HG02970 (cell line): ENCODE measurements around the gene UBE2E1.
"Not testable (repeated sequence)": the region's sequence is repeated elsewhere in the genome, so short reads cannot be mapped to it uniquely, and the experiment has no call there.

Experiments used
- ATAC-seq: cut with Tn5 transposase; IDR thresholded peaks from one replicate; pipeline ENCODE4 v1.9.1; 2021; ENCODE audit warnings: mild to moderate bottlenecking, moderate library complexity, moderate number of reproducible peaks; ENCODE audit not compliant: unreplicated experiment, low FRiP score

Gene UBE2E1

DNA sequence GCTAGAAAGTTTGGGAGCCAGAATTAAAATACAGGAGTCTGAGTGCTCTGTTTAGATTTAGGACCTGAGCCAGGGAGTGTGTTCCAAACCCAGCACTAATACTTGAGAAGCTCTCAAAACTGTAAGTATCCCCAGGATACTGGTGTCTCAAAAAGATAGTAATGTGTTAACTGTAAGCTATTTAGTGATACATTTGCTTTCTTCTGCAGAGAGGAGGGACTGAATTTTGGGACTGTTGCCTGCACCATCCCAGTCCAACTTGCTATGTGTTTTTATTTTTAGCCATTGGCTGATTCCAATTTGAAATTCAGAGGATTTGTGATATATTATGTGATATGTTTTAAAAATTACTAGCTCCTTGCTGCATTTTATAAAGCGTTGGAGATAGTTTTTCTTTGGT is 31.5 kb downstream of the UBE2E1 start:
- no peak for ATAC-seq

DNA sequence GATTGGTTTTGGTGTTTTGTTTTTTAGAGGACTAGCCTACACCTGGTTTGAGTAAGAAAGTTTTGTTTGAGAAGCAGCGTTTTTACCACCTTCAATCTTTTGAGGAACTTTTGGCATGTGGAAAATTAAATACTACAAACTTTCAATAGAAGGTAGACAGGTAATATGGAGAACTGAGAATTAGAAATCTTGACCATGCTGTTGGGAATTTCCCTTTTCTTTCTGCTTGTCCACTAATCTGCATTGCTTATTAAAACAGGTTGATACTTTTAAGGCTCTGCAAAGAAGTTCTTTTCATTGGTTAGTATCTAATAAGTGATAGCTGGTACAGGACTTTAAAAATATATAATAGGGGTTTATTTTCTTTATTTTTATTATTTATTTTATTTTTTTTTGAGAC is 31.9 kb downstream of the UBE2E1 start:
- no peak for ATAC-seq

DNA sequence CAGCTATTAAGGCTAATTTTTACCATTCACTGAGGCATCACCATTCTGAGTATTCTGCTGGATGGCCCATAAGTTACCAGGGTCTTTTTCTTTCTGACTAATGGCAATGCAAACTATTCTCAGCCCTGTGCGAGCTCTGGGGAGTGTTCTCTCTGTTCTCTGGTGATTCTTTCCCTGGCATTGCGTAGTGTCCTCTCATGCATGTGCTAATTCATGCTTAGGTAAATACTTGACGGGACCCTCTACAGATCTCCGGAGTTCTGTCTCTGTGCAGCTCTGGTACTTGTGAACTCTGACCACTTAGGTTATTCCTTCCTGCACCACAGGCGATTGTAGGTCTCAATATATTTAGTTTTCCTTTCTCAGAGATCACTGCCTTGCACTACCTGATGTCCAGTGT is 34.8 kb downstream of the UBE2E1 start:
- no peak for ATAC-seq

DNA sequence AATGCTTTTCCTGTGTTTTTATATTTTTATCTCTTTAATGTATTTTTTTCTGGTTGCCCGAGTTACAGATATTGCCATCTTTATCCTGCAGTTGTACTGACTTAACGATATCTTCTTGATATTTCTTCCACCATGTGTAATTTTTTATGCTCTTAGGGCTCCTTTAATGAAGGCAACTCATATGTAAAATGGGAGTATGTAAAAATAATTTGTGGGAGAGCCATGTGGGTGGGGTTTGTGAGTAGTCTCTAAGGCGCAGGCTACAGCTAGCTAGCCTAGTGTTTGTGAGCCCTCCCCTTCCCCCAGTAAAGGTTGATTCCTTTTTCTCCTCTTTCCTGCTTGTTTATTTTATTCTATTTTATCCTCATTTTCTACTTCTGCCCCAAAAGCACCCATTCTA is 38.1 kb downstream of the UBE2E1 start:
- ATAC-seq: no peak

DNA sequence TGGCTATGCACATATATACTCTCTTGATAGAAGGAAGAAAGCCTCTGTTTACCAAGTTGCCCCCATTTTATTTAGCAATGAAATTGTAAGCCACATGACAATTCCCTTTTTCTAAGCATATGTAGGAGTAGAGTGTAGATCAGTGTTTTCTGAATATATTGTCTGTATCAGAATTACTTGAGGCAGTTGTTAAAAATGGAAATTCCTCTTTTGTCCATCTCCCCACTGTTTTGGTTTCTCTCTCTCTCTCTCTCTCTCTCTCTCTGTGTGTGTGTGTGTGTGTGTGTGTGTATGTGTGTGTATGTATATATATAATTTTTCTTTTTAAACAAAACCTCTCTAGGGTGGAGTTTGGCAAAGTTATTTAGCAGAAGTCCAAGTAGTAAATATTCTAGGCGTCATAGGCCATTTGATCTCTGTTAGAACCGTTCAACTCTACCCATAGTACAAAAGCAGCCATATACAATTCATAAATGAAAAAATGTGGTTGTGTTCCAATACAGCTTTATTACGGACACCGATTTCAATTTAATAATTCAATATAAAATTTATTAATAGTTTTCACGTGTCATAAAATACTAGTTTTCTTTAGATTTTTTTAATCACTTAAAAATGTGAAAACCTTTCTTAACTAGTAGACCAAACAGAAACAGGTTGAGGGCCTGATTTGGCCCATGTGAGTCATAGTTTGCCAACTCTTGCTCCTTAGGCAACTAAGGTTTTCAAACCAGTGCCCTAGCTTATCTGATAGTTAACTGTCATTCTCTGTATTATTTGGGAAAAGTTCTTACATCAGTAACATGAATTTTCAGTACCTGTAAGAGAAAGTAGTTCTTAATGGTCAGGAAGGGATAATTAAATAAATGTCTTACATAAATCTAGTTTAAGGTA is 39.8 kb downstream of the UBE2E1 start:
- ATAC-seq: no peak

DNA sequence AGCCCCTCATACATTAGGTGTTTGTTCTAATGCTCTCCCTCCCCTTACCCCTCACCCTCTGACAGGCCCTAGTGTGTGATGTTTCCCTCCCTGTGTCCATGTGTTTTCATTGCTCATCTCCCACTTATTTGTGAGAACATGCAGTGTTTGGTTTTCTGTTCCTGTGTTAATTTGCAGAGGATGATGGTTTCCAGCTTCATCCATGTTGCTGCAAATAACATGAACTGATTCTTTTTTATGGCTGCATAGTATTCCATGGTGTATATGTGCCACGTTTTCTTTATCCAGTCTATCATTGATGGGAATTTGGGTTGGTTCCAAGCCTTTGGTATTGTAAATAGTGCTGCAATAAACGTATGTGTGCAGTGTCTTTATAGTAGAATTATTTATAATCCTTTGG is 43.7 kb downstream of the UBE2E1 start:
- ATAC-seq: not testable (repeated sequence)

DNA sequence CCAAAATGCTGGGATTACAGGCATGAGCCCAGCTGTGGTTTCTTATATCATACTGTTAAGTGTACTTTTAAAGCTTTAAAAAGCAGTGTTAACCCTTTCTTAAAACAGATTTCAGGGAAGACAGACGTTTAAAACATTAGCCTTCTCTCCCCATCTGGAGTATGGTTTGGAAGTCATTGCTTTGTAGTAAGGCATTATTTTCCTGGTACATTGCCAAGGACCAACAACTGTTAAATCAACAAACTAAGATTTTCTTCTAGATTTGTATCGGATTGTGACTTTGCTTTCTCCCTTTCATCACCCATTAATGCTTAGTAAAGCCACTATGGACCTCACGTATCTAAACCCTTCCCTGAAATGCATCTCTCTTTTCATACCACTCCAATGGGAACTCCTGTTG is 50.5 kb downstream of the UBE2E1 start:
- ATAC-seq: no peak

DNA sequence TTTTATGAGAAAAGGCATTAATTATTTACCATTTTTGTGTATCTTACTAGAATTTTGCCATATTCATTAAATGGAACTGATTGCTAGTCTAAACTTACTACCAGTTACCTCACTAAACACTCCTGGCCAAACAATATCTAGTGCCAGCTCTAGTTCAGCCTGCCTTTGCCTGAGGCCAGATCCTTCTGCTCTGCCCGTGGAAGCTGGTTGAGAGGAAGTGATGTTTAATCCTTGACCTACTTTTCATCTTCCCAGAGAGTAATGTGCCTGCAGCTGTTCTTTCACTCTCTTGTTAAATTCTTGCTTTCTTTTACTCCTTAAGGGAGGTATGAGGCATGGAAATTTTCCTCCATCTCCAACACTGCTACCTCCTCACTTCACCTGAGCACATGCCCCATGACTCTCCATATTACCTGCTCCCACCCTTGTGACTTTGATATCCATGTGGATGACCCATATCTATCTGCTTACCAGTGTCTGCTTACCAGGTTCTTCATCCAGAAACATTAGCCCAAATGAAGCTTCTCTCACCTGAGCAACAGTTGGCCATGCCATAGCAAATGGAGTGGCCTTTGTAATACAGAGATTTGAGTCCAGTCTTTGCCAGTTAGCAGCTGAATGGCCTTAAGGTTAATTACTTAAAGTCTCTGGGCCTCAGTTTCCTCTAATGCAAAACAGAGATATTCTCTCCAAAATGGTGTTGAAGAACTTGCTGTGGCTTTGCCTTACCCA is 53.4 kb downstream of the UBE2E1 start:
- no peak for ATAC-seq

DNA sequence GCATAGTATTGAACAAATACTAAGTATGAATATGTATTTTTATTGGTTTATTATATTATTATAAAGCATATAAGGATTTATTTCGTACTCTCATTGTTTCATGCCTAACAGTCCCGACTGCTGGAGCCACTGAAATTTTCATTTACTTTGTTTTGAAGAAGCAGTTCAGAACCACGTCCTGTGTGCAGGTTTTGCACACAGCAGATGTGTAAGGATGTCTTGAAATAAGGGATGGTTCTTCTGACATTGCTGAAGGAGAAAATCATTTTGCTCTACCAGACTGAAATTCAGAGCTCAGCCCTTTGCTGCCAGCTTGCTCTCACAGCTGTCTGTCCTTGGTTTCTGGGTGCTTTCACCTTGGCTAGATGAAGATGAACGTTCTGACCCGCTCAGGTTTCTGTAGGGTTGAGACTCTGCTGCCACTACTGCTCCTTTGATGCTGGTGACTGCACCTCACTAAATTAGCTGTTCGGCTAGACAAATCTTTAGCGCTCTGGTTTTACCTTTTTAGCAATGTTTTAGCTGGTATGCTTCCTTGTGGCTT is 54.2 kb downstream of the UBE2E1 start:
- no peak for ATAC-seq

DNA sequence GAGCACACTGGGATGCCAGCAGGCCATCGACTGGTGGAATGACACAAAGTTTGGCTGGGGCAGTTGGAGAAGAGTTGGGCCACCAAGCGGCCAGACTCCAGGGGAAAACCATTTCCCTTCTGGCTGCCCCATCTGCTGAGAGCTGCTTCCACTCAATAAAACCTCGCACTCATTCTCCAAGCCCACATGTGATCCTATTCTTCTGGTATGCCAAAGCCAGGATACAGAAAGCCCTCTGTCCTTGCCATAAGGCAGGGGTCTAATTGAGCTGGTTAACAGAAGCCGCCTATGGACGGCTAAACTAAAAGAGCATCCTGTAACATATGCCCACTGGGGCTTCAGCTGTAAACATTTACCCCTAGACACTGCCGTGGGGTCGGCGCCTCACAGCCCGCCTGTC is 55.9 kb downstream of the UBE2E1 start:
- ATAC-seq: no peak

DNA sequence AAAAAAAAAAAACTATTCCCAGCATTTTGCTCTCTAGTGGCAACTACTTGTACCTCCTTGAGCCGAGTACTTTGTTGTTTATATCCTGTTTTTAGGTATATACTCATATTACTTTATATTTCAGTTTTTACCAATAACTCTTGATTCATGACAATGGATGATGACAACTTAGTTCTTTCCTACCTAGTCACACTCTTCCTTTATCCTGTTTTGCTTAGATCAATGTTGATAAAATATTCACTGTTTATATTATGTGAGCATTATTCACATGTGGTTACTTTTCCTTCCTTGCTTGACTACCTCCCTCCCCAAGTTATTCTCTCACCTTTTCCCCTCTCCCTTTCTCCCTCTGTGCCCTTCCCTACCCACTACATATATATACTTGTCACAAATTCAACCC is 57.3 kb downstream of the UBE2E1 start:
- no peak for ATAC-seq

DNA sequence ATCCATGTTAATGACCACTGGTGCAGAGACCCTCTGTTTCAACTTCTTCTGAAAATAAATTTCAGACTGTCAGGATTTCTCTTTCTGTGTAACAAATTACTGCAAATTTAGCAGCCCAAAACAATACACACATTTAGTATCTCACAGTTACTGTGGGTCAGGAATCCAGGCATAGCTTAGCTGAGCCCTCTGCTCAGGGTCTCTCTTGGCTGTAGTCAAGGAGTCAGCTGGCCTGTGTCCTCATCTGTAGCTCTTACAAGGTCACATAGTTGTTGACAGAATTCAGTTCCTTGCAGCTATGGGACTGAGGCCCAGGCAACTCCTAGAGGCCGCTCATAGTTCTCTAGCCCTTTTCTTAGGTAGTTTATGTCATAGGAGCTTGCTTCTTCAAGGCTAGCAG is 59.2 kb downstream of the UBE2E1 start:
- ATAC-seq: no peak

DNA sequence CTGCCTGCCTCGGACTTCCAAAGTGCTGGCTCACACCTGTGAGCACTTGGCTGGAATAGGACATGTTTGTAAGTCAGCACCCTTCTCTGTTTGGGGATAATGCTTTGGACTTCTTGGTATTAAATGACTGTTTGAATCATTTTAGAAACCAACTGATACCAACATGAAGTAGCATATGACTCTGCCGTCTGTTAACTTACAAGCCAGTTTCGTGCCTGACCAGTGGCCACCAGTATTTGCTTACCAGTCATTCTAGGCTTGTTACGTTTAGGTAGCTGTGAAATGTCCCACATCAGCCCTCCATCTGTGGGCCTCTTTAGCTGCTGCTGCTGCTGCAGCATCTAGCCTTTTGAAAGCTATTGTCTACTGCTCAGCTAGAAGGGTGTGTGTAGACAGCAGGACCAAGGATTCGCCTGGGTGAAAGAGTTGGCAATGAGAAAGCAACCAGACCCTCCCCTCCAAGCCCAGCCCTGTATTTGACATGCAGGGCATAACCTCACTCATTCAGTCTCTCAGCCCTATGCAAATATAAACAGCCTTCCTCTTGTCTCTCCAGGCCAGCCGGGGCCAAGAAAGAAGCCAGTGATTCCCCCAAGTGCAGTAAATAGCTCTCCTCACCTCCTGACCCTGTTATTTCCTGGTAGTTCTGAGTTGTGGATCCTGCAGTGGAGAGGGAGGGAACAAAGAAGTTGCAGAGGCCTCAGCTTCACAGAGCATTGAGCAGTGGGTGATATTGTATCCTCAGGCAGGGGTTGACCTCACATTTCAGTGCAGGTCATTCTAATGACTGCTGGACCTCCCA is 60.0 kb downstream of the UBE2E1 start:
- peak; percentile 84 for ATAC-seq

DNA sequence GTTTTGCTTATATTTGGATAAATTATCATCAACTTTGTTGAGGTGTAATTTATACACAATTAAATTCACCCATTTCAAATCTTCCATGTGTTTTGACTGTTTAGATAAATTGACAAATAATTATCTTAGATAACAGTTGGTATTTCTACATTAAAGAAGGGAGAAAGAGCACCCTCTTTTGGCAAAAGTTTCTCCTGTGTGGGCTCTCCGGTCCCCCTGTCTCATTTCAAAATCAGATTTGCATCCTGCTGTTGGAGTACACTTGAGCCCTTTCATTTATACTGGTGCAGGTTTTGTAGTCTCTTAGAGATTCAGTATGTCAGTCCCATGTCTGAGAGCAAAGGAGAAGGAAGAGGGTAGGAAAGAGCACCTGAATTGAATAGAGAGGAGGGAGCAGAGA is 61.6 kb downstream of the UBE2E1 start:
- no peak for ATAC-seq

DNA sequence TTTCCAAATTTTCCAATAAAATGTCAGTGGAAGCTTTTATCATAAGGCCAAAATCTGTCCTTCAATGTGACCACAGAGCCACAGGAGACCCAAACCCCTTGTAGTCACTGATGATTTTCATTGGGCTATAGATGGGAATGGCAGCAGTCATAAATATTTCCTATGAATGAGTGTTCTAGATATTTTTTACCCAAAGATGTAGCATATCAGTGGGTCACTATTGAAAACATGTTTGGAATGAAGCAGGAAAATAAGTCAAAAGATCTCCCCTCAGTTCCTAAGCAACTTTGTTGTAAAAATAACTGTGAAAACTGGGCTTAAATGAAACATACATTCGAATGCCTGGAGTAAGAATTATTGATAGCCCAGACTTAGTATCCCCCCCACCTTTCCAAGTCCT is 62.1 kb downstream of the UBE2E1 start:
- ATAC-seq: no peak

DNA sequence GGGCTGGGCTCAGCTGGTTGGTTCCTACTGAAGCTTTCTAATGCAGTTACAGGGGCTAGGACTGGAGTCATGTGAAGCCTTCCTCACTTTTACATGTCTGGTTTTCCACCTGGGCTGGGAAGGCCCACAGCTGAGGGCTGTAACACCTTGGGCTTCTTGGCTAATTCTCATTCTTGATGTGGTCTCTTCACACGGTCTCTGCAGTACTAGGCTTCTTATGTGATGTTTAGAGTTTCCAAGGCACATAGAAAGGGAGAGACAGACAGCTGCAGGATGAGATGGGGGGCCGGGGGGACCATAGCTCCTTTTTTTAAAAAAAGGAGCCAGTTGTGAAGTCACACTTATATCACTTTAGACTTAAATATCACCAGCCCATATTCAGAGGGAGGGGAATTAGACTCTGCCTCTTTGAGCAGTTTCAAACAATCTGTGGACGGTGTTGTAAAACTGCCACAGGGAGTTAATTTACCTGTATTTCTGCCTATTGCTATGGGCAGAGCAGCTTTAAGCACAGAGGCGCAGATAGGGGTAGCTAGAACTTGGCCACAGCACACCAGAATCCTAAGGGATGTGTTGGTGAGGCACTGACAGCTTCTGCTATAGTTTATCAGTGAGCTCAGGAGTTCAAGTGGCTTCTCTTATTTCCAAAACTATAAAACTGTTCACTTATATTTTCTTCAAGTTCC is 64.4 kb downstream of the UBE2E1 start:
- no peak for ATAC-seq

DNA sequence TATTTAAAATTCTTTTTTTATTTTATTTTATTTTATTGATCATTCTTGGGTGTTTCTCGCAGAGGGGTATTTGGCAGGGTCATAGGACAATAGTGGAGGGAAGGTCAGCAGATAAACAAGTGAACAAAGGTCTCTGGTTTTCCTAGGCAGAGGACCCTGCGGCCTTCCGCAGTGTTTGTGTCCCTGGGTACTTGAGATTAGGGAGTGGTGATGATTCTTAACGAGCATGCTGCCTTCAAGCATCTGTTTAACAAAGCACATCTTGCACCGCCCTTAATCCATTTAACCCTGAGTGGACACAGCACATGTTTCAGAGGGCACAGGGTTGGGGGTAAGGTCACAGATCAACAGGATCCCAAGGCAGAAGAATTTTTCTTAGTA is 64.9 kb downstream of the UBE2E1 start:
- not testable (repeated sequence) for ATAC-seq

DNA sequence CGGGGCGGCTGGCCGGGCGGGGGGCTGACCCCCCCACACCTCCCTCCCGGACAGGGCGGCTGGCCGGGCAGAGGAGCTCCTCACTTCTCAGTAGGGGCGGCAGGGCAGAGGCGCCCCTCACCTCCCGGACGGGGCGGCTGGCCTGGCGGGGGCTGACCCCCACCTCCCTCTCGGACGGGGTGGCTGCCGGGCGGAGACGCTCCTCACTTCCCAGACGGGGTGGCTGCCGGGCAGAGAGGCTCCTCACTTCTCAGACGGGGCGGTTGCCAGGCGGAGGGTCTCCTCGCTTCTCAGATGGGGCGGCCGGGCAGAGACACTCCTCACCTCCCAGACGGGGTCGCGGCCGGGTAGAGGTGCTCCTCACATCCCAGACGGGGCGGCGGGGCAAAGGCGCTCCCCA is 65.6 kb downstream of the UBE2E1 start:
- not testable (repeated sequence) for ATAC-seq

DNA sequence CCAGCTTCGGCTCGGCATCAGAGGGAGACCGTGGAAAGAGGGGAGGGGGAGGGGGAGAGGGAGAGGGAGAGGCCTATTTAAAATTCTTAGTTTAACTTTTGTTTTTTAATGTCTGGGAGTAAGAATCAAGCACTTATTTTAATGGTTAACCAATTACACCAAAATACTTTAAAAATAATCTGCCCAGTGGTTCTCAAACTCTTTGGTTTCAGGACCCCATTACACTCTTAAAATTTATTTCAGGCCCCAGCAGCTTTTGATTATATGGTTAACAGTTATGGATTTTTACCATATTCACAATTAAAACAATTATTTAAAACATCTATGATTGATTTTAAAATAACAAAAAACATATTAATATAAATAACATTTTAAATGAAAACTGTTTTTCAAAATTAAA is 66.6 kb downstream of the UBE2E1 start:
- no peak for ATAC-seq

DNA sequence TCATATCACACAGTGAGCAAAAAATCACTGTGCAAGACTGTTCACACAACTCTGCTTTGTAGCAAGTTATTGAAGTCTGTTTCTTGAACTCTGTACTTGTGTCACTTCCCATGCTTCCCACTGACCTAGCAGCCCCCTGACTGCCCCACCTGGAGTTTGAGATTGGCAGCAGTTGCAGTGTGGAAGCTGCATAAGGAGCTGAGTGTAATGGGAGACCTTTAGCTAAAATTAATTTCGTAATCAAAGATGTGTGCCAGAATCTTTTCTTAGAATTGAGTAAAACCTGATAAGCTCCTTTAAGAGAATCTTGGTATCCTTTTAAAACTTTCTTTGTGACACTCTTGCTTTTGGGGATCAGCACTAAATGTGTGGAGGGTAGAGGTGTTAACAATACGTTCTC is 68.2 kb downstream of the UBE2E1 start:
- ATAC-seq: no peak
